GM12878 (cell line): Measurements from ENCODE around the gene ZKSCAN5.

Source experiments
- CTCF ChIP-seq, 3 experiments: IDR thresholded peaks in 2 of 3; conservative IDR thresholded peaks in 1 of 3; 2 replicates each; pipeline ENCODE4 v1.5.1; 2011; ENCODE audit warnings: low read depth in 3 of 3, low read length in 3 of 3, mild to moderate bottlenecking in 3 of 3, control low read depth in 2 of 3, moderate library complexity in 2 of 3, inconsistent platforms in 1 of 3, mixed read lengths in 1 of 3; ENCODE audit not compliant: control insufficient read depth in 2 of 3, insufficient read depth in 1 of 3; ENCODE audit errors: extremely low read depth in 1 of 3
- EGR1 ChIP-seq, 2 experiments: IDR thresholded peaks; 1 replicate in 1 of 2; 2 replicates in 1 of 2; pipeline ENCODE4 v1.6.1; 2011 to 2012; ENCODE audit warnings: low read depth in 2 of 2, low read length in 2 of 2, borderline replicate concordance in 1 of 2, mild to moderate bottlenecking in 1 of 2, moderate library complexity in 1 of 2
- POLR2A ChIP-seq: IDR thresholded peaks from 2 replicates; pipeline ENCODE4 v1.6.1; 2011; ENCODE audit warnings: low read depth, mild to moderate bottlenecking, low read length
- ZNF24 ChIP-seq: fragments of 450-650 bp; IDR thresholded peaks from 2 replicates; pipeline ENCODE4 v1.6.1; 2017; ENCODE audit warnings: antibody characterized with exemption, mild to moderate bottlenecking

DNA sequence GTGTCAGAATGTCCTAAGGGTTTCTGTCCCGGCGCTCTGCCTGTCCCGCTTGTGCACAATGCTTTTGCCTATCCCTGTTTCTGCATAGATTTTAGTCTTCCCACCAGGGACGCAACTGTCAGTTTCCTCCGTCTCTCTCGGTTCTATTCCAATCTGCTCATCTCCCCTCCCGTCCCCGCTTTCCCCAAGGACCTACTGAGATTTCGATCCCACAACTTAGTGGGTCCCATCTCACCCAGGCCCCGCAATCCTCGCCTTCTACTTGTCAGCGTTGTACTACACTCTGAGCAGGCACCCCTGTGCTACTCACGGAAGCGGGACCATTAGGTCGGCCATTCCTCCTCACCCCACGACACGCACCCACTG, 53.5 kb downstream of the ZKSCAN5 start:
- no peak for TF ChIP-seq CTCF (IDR thresholded peaks at IDR 0.05 in 2 of 3, conservative IDR thresholded peaks at IDR 0.05 in 1 of 3; ENCODE audit: control insufficient read depth in 2 of 3, extremely low read depth in 1 of 3, insufficient read depth in 1 of 3, low read depth in 3 of 3, low read length in 3 of 3)
- TF ChIP-seq EGR1 (IDR thresholded peaks at IDR 0.05; ENCODE audit: borderline replicate concordance in 1 of 2, low read depth in 2 of 2, low read length in 2 of 2) = no peak
- no peak for TF ChIP-seq POLR2A
- TF ChIP-seq ZNF24 = no peak
